Stimulated activated CD4-positive, alpha-beta T cell treated with anti-CD3 and anti-CD28 coated beads, Interleukin-15, amount 100 ng/mL, for 48 hours (primary cell): Measurements from ENCODE around the gene CLSTN1.
"Not testable (repeated sequence)": the region's sequence is repeated elsewhere in the genome, so short reads cannot be mapped to it uniquely, and the experiment has no call there.

Source experiments
- DNase-seq, 2 donors: peaks; one replicate each; pipeline ENCODE4 v3.0.0-alpha.2; 2020; ENCODE audit warnings: low read depth in 2 of 2

CLSTN1 gene

DNA sequence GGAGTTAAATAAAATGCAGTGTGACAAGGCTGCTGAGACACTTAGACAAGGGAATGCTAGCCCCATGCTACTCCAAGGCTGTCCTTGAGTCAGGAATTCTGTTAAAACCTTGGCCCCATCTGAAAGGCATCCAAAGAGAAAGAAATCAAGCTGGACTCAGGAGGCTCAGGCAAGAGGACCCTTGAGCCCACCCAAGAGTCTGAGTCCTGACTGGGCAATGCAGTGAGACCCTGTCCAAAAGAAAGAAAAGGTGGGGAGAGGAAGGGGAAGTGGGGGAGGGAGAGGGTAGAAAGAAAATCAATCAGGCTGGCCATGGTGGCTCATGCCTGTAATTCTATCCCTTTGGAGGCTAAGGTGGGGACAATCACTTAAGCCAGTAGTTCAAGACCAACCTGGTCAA lies 26.7 kb downstream of the CLSTN1 start:
- DNase-seq = no peak

DNA sequence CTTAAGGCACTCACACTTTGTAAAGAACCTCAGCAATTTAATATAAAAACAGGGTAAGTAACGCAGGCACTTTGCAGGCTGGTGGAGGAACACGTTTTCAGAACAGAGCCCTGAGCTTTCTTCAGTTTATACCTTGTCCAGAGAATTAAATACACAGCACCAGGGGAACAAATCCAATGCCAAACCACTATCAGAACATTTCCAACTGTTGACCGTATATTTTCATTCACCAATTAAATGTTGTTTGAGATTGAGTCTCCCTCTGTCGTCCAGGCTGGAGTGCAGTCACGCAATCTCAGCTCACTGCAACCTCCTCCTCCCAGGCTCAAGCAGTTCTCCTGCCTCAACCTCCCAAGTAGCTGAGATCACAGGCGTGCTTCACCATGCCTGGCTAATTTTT lies 29.7 kb downstream of the CLSTN1 start:
- DNase-seq = no peak

DNA sequence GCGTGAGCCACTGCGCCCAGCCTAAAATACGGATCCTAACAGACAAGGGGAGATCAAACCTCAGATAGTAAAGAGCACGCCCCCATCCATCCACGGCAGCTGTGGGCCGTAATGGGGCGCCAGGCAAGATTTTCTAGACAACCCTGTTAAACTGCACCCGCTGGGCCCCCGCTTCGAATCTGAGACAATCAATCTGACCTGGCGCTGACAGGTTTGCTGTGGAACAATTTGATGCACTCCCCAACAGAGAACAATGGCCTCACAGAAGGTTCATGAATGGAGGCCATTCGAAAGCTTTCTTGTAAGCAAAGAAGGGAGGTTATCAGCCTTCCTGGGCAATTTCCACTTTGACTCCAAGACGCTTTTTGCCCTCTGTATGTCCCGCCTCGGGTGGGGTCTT lies 30.5 kb downstream of the CLSTN1 start:
- DNase-seq = no peak

DNA sequence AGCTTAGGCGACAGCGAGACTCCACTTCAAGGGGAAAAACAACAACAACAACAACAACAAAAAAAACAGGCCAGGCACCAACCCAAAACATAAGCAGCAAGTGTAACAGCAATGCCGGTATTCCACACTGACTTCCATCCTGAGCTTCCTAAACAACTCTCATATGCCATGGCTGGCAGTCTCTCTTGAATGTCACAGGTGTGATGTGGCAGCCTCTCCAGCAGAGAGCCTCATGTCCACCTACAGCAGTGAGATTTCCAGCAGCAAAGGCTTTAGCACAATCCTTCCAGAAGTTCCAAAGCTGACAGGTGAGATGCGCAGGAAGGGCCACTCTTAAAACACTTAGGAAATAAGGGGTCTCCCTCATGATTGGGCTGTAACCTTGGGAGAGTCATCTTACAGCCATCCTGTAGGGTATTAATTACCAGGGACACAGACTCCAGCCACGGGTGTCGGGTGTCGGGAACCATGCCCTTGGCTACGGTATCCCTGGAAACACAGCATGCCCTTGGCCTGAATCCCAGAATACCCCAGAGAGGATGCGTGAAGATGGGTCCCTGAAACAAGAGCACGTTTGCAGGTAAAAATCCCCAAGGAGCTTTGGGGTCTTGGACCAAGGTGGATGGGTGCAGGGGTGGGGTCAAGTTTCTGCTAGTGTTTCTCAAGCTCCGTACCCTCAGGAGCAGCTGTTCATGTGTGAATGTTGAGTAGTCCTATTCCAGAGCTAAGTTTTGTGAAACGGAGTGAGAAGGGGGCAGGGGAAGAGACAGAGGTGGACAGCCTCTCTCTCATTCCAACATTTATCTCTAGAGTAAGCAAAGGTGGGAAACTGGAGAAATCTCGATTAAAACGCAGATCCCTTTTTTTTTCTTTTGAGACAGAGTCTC lies 31.4 kb downstream of the CLSTN1 start:
- no peak for DNase-seq

DNA sequence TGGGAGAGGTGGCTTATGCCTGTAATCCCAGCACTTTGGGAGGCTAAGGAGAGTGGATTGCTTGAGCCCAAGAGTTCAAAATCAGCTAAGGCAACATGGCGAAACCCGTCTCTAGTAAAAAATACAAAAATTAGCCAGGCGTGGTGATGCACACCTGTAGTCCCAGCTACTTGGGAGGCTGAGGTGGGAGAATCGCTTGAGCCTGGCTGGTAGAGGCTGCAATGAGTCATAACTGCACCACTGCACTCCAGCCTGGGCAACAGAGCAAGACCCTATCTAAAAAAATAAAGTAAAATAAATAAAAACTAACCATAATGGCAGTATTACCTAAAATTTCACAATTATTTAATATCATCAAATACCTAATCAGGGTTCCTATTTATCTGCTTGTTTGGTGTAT lies 34.1 kb downstream of the CLSTN1 start:
- not testable (repeated sequence) for DNase-seq

DNA sequence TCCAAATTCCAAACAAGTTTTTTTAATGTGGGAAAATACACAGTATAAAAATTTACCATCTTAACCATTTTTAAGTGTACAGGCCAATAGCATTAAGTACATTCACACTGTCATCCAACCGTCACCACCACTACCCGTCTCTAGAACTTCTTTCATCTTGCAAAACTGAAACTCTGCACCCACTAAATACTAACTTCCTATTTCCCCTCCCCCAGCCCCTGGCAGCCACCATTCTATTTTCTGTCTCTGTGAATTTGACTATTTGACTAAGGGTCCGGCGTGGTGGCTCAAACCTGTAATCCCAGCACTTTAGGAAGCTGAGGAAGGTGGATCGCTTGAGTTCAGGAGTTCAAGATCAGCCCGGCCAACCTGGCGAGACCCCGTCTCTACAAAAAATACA lies 36.1 kb downstream of the CLSTN1 start:
- peak; percentile 20 to 44 for DNase-seq

DNA sequence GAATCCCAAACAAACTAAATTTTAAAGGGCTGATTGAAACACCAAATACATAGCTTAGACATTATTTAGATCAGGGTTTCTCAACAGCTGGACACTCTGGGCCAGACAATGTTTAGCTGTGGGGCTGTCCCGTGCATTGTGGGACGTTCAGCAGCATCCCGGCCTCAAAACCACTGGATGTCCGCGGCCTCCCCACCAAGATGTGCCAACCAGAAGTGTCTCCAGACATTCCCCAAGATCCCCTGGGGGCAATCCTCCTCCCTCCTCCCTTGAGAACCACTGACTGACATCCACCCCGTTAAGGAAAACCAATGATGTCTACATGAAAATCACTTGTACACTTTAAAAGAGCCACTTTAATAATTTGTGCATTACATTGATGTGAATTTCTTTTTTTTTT lies 38.4 kb downstream of the CLSTN1 start:
- DNase-seq = no peak

DNA sequence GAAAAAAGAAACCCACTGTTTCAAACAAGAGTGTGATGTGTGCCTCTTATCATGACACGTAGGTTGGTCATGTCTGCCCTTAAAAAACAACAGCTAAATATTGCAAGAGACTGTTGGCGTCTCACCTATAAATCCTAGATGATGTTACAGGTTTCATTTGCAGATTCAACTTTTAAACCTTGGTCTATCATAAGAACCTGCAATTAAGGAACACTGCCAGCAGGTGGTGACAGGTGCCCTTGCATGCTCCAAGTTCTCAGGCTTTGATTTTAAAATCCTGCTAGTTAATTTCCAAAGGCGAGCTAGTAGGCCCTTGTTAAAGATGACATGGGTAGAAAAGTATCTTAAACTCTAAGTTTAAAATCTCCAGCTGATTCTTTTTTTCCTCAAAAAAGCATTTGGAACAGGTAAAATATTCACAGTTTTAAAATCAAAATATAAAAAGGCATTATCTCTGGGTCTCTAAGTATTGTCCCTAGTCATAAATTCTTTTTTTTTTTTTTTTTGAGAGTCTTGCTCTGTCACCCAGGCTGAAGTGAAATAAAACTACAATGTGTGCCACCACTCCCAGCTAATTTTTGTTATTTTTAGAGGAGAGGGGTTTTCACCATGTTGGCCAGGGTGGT lies 39.1 kb downstream of the CLSTN1 start:
- peak; percentile 40 to 54 for DNase-seq

DNA sequence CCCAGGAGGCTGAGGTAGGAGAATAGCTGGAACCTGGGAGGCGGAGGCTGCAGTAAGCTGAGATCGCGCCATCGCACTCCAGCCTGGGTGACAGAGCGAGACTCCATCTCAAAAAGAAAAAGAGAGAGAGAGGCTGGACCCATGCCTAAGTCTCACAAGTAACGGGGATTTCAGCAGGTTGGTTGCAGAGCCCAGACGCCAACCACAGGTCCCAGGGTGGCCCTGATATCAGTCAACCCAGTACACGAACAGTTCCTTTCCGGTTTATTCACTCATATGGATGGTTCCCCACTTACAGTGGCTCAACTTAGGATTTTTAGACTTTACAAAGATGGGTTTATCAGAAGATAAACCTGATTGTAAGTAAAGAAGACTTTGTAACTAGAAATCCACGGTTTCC lies 40.9 kb downstream of the CLSTN1 start:
- DNase-seq = no peak

DNA sequence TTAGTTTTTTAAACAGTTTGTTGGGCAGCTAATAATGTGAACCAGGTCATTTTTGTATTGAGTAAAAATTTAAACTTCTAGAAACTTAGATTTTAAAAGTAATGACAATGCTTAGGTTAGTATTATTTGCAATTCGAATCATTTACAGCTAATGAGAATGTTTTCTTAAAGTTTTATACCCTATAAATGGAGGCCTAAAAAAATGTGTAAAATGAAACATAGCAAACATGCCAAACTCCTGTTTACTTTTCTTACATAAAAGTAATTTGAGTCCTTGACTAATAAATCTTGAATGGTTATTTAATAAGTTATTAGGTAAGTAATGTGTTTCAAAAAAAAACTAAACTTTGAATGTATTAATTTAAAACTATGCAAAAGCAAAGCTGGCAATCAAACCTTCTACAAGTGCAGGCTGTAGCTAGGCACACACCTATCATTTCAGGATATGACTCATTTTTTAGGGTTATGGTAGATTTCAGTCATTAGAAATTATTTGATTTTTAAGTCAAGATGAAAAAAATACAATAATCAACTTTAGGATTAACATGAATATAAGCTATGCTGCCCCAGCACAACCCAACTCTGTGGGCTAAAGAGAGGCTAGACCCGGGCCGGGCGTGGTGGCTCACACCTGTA lies 41.5 kb downstream of the CLSTN1 start:
- no peak for DNase-seq

DNA sequence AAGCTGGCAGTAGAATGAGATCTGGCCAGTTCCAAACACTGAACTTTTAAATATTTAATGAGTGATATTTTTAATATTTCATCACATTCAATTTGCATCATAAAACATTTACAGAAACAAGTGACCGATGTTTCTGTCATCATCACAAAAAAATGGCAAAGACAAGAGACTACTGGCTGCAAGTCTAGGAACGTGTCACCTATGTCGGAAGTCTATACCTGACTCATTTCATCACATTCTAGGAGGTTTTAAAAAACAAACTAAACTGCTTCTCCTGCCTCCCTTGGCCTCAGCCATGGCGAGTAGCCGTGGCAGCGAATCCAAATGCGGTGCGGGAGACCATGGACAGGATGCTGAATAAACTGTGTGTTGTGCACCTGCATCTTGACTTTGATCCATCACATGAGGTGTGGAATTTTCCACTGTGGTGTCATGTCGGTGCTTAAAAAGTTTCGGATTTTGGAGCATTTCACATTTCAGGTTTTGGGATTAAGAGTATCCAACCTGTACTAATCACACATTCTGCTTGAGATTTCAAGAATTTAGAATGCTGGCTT lies 43.1 kb downstream of the CLSTN1 start:
- DNase-seq = no peak

DNA sequence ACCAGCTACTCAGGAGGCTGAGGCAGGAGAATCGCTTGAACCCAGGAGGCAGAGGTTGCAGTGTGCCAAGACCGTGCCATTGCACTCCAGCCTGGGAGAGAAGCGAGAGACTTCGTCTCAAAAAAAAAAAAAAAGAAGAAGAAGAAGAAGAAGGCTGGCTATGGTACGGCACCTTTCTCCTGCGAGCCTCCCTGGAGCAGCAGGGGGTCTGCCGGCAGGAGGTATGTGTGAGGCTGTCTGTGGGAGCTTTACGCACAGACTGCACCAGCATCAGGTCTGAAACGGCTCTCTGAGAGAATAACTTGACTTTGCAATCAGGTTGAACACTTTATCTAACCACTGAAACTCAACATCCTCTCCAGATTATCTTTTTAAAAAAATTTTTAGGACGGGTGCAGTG lies 44.9 kb downstream of the CLSTN1 start:
- DNase-seq = no peak

DNA sequence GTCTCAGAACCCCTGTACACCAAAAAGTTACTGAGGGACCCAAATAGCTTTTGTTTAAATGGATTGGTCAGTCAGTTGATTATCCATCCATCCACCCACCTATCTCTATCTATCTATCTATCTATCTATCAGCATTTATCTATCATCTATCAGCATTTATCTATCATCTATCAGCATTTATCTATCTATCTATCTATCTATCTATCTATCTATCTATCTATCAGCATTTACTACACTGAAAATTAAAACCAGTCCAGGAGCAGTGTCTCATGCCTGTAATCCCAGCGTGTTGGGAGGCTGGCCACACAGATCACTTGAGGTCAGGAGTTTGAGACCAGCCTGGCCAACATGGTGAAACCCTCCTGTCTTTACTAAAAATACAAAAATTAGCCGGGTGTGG lies 47.1 kb downstream of the CLSTN1 start:
- DNase-seq = no peak

DNA sequence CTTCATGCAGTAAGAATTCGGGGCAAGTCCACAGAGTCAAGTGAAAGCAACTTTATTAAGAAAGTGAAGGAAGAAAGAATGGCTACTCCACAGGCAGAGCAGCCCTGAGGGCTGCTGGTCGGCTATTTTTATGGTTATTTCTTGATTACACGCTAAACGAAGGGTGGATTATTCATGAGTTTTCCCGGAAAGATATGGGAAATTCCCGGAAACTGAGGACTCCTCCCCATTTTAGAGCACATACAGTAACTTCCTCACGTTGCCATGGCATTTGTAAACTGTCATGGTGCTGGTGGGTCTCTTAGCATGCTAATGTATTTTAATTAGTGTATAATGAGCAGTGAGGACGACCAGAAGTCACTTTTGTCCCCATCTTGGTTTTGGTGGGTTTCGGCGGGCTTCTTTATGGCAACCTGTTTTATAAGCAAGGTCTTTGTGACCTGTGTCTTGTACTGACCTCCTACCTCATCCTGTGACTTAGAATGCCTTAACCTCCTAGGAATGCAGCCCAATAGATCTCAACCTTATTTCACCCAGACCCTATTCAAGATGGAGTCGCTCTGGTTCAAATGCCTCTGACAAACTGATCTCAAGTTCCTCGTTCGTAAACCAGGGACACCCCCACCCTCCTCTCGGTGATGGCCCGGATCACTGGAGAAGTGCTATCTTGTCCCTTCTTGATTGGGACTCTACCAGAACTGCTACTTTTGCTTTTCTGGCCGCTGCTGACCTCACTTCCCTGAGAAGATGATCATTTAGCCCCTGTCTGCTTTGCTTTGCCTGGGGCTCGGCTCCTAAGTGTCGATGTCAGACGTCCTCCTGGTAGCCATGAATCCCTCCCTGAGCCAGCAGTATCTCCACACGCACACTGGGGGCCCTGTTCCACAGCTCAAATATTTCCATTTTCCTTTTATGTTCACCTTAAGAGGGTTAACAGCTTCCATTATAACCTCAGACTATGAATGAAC lies 48.8 kb downstream of the CLSTN1 start:
- DNase-seq = no peak

DNA sequence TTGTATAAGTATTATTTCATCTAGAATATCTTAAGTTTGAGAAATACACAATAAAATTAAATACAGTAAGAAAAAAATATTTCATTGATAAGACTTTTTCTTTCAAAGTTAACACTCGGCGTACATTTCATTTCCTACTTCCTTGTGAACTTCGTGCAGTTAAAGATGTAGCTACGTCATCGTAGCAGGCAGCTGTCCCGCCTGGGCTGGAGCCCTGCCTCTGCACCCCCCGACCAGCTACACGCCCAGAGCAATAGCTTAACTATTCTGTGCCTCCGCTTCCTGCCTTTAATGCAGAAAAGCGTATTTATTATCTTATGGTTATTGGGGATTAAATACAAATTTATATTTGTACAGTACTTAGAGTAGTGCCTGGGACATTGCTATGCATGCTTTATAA lies 53.5 kb downstream of the CLSTN1 start:
- no peak for DNase-seq

DNA sequence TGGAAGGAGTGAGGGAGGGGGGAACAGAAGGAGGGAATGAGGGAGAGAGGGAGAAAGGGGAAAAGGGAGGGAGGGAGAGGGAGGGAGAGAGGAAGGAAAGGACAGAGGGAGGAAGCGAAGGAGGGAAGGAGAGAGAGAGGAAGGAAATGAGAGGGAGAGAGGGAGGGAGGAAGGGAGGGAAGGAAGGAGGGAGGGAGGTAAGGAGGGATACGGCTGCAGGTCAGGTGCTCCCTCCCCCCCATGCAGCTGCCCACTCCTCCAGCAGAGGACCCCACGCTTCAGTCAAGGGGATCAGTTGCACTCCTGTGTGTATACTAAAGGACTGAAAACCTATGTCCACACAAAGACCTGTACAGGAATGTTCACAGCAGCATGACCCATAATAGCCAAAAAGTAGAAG lies 54.8 kb downstream of the CLSTN1 start:
- DNase-seq = no peak

DNA sequence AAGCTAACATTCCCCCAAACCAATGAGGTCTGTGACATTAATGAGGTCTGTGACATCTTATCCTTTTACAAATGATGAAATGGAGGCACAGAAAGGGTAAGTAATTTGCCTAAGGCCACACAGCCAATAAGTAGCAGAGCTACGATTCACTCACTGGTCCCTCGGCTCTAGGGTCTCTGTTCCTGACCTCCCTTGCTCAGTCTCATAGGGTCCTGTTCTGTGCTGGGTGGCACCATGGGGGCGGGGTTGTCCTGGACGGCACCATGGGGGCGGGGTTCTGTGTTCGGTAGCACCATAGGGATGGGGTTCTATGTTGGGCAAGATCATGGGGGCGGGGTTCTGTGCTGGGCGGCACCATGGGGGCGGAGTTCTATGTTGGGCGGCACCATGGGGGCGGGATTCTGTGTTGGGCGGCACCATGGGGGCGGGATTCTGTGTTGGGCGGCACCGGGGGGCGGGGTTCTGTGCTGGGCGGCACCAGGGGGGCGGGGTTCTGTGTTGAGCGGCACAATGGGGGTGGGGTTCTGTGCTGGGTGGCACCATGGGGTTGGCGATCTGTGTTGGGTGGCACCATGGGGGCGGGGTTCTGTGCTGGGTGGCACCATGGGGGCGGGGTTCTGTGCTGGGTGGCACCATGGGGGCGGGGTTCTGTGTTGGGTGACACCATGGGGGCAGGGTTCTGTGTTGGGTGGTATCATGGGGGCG lies 55.6 kb downstream of the CLSTN1 start:
- peak in 1 of 2 donors; percentile 13 for DNase-seq

DNA sequence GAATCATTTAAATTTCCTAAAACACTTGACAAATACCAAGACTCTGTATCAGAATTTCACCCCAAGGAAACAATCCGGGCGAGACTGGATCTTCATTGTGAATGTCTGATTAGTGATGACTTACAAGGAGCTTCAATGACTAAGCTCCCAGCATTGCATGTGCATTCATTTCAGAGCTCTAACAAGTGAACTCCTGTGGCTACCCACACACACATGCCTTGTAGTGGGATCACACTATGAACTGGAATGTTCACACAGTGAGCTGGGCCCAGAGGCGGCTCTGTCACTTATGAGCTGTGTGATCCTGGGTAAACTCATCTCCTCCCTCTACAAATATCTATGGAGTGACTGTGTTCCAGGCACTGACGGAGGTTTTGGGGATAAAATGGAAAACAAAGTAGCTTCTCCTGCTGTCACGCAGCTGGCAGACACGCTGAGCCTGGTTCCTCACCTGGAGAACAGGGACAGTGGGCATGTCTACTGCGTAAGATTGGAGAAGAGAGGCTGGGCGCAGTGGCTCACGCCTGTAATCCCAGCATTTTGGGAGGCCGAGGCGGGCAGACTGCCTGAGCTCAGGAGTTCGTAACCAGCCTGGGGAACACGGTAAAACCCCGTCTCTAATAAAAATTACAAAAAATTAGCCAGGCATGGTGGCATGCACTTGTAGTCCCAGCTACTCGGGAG lies 56.9 kb downstream of the CLSTN1 start:
- DNase-seq = no peak

DNA sequence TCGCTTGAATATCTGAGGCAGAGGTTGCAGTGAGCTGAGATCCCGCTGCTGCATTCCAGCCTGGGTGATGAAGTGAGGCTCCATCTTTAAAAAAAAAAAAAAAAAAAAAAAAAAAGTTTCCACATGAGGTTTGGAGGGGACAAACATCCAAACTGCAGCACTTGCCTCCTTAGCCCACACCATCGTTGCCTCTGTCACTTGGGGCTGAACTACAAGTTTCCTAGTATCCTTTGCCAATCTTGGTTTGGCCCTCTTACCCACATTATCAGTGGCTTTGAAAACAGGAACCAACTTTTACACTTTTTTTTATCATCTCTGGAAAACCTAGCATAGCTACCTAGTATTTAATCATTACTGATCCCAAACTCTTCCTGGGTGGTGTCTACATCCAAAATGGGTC lies 59.2 kb downstream of the CLSTN1 start:
- DNase-seq = no peak

DNA sequence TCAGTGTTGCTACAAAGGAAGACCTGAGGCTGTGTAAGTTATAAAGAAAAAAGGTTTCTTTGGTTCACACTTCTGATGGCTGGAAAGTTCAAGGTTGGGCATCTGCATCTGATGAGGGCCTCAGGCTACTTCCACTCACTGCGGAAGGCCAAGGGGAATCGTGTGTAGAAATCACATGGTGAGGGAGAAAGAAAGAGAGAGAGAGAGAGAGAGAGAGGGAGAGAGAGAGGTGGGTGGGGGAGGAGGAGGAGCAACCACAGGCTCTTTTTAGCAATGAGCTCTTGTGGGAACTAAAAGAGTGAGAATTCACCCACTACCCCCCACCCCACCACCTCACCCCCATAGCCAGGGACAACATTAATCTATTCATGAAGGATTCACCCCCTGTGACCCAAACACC lies 59.9 kb downstream of the CLSTN1 start:
- no peak for DNase-seq
